ENCODE results near the gene RASGRF2. TPM values are rescaled to one million over a fixed set of nuclear protein-coding genes. Genes with fewer than 3 reads are reported as not detected.
"Not testable (repeated sequence)": the region's sequence is repeated elsewhere in the genome, so short reads cannot be mapped to it uniquely, and the experiment has no call there.

Gene RASGRF2
- total RNA-seq, 4 donors from 2014 or later = 19.5 to 45.3 (median 34.6) TPM

DNA sequence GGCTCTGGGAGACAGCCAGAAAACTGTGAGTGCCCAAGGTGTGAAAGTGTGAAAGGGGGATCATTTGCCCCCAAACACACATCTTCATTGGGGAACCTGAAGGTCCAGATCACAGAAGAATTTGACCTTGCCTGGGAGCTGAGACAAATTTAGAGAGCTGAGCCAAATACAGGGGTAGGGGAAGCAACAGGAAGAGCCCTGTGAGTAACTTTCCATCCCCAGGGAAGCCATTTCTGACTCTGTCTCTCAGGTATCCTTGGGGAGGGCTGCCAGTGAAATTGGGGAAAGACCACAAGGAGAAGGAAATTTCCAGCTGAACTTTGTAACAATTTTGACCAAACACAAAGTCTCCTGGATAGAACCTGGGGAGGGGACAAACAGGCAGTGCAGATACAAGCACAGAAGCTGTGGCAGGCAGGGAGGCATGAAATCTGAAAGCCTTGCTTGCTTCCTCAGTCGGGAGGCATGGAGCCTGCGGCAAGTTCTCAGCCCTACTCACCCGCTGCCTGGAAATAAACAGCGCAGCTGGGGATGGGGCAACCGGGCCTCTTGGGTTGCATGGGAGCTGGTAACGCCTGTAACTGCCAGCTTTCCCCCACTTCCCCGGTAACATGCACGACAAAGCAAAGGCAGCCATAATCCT lies 309.7 kb downstream of the RASGRF2 start:
- 90 to 94% methylated on average over 8 of the region's 8 CpGs for WGBS, 2 donors
- peaks cover 0 to 39% (median 5%) of the 10 kb centered on the region in 4 donors for H3K9me3 ChIP-seq
- TF ChIP-seq EP300 (IDR thresholded peaks at IDR 0.05) = no peak
- TF ChIP-seq, protein P1, sequence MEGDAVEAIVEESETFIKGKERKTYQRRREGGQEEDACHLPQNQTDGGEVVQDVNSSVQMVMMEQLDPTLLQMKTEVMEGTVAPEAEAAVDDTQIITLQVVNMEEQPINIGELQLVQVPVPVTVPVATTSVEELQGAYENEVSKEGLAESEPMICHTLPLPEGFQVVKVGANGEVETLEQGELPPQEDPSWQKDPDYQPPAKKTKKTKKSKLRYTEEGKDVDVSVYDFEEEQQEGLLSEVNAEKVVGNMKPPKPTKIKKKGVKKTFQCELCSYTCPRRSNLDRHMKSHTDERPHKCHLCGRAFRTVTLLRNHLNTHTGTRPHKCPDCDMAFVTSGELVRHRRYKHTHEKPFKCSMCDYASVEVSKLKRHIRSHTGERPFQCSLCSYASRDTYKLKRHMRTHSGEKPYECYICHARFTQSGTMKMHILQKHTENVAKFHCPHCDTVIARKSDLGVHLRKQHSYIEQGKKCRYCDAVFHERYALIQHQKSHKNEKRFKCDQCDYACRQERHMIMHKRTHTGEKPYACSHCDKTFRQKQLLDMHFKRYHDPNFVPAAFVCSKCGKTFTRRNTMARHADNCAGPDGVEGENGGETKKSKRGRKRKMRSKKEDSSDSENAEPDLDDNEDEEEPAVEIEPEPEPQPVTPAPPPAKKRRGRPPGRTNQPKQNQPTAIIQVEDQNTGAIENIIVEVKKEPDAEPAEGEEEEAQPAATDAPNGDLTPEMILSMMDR (IDR thresholded peaks at IDR 0.05) = no peak
- no peak for TF ChIP-seq POLR2A (IDR thresholded peaks at IDR 0.05)

DNA sequence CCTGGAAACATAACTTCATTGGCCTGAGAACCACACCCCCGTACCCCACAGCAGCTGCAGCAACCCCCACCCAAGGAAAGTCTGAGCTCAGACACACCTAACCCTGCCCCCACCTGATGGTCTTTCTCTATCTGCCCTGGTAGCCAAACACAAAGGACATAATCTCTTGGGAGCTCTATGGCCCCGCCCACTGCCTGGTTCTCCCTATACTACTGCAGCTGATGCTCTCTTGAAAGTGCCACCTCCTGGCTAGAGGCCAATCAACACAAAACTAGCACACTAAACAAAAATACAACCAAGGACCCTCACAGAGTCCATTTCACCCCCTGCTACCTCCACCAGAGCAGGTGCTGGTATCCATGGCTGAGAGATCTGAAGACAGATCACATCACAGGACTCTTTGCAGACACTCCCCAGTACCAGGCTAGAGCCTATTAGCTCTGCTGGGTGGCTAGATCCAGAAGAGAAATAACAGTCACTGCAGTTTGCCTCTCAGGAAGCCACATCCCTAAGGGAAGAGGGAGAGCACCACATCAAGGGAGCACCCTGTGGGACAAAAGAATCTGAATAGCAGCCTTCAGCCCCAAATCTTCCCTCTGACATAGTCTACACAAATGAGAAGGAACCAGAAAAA lies 310.3 kb downstream of the RASGRF2 start:
- peaks cover 0 to 45% (median 5%) of the 10 kb centered on the region in 4 donors for H3K9me3 ChIP-seq
- H3K27me3 ChIP-seq; H3K36me3 ChIP-seq; H3K4me3 ChIP-seq; H3K27ac ChIP-seq; H3K4me1 ChIP-seq; DNase-seq (ENCODE audit: low spot score in 2 of 2): not testable (repeated sequence)
- WGBS, 2 donors = 100% methylated on average over 2 of the region's 2 CpGs

More for the DNA sequence above, 309.7 kb downstream of the RASGRF2 start:
- no peak overlapping the region for H3K4me3 ChIP-seq
- peaks cover 0 to 9% (median 0%) of the 10 kb centered on the region in 4 donors for H3K4me1 ChIP-seq
- no peak for DNase-seq (ENCODE audit: low spot score in 2 of 2)
- no peaks in the 10 kb centered on the region for H3K36me3 ChIP-seq
- H3K27ac ChIP-seq = no peak overlapping the region
- H3K27me3 ChIP-seq = no peaks in the 10 kb centered on the region

Small RNA genes within 50 kb of the gene (small RNA-seq; reads per million reads assigned to genes)
- gene AC026436.1 = not detected
